ENCODE measurements around the gene IL16.
A peak's percentile ranks its signal among the peaks of the same experiment; 100 is the strongest.
"Not testable (repeated sequence)": the region's sequence is repeated elsewhere in the genome, so short reads cannot be mapped to it uniquely, and the experiment has no call there.

Gene IL16

DNA sequence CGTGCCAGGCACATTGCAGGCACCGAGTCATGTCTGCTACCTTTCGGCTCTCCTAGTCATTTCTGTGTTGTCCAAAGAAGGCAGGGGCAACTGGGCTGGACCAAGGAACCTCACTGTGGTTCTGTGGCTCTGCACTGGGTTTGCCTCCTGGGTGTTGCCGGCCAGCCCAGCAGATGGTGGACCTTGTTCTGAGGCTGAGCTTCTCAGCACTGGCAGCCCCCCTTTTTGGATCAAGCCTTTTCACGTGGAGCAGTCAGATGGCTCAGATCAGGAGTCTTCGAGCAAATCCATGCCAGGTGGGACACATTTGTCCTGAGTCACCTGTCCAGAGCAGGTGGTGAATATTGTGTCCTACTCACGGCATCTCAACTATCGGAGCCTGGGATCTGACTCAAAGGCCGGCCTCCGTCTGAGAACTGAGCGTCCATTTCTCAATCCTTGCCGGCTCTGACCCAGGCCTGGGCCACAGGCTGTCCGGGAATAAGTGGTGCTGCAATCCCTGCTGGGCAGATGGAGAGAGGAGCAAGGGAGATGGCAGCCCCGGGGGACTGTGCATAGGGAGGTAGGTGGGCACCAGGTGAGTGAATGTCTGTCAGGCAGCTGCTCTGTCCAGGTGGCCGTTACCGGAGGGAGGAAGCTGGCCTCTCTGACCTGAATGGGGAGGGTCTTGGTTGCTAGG, at the start of gene IL16:
Gene IL16, plus strand, starts transcription at position 304 of the 679 bp plus-strand sequence. CDS start 28,521 bp downstream, outside the sequence.
- DNase-seq (ENCODE audit: low read depth) = no peak

DNA sequence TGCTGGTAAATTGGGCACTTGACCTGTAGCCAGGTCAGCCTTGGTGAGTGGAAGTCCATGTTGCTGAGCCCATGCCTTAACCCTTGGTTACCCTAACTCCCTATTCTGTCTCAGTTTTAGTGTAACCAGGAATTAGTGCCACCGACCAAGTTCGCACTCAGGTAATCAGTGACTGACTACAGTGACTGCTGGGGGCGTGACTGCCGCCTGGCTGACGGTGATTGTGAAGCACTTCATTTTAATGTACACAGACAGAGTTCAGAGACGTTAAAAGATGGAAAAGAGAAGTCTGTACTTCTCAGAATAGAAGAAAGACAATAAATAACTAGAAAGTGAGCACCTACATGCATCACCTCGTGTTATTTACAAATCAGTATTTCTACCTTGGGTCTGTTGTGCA, 45.3 kb upstream of the IL16 start:
- no peak for DNase-seq (ENCODE audit: low read depth)

DNA sequence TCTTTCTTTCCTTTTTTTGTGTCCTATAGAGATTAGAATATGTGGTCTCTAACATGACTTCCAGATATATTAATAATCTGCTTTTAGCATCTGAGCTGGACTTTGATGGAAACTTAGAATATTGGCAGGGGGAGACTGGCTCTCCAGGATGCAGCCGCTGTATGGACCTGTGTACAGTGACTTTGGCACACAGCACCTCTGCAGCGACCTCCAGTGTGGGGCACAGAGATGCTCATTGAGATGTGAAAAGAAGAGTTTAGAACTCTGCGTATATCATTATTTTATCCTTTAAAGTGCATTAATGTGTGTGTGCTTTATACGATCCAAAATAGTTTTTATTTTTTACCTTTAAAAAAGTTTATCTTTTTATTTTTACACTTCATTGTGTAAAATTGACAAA, 44.3 kb upstream of the IL16 start:
- DNase-seq (ENCODE audit: low read depth) = no peak

DNA sequence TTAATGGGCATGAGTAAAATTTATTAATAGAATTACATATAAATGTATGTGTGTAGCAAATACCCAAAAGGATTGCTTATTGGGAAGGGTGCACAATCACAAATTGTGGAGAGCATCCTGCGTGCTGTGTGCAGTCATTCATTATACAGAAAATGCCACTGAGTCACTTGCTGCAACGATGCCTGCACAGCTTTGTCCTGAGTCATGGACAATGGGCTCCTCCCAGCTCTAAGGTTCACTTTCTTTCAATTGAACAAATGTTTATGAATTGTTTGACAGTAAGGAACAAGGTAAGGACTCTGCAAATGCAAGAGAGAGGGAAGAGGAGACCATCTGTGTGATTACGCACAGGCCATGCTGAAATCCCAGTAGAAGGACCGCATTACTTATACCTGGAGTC, 43.9 kb upstream of the IL16 start:
- no peak for DNase-seq (ENCODE audit: low read depth)

DNA sequence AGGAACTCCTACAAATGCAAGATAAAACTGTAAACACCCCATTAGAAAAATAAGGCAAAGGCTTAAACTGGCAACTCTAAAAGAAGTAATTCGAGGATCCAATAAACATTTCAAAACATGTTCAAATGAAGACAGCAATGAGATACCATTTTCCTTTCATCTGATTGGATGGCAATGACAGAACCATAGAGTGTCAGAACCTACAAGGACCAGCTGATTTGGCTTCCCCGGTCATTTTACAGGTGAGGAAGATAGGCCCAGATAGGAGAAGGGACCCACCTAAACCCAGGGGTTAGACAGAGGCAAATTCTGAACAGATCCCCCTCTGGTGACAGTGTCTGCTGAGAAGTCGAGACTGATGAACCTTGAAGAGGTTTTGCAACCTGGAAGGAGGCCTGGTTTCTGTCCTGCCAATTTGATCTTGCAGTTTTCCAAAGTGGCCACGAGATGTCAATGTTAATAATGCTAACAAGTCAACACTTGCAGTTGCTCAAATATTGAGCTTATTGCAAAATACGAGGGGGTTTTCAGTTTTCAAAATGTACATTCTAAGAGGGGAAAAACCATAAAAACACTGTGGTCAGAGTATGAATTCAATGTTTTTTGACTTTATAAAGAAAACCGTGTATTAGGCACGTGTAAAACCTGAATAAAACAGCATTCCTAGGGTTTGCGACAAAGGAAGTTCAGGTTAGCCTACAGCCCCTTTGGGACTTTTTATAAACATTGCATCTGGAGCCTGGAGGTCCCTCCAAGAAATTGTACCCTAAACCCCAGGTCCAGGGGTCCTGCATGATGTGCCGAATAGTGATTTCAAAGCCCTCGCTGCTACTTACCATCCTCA, 41.1 kb upstream of the IL16 start:
- DNase-seq (ENCODE audit: low read depth) = peak; percentile 35

DNA sequence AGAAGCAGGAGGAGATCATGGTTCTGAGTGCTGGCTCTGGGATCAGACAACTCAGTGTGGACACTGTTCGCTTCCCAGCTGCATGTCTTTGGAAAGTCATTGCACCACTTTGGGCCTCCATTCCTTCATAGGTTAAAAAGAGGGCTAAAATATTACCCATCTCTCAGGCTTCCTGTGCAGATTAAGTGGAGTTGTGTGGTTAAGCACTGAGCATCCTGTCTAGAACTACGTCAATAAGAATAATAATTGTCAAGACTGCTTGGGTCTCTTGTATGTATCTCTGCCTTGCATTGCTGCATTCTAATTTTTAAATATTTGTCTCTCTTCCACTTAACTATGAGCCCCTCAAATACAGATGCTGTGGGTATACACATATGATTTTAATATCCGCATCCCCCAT, 40.4 kb upstream of the IL16 start:
- DNase-seq (ENCODE audit: low read depth) = no peak

DNA sequence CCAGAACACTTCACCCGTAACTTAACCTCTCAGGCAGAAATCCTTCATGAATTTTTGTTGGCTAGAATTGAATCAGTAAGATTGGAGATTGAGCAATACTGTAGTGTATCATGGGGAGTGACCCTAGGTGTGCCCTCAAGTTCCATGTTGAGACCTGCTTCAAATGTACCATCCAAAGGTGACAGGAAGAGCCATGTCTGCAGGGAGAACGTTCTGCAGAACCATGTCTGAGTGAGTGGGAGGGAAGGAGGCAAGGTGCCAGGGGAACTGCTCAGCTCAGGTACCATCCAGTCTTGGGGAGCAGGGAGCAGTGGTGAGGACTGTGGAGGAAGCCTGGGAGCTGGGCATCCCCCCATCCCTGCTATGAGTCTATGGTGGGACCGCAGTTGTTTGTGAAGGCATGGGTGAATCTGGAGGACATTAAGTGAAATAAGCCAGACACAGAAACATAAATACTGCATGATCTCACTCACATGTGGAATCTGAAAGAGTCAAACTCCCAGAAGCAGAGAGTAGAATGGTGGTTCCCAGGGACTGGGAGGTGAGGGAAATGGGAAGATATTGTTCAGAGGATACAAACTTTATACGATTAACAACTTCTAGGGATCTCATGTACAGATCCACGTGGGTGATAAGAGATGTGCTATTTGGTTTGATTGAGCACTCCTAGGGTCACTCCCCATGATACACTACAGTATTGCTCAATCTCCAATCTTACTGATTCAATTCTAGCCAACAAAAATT, 39.3 kb upstream of the IL16 start:
- no peak for DNase-seq (ENCODE audit: low read depth)

DNA sequence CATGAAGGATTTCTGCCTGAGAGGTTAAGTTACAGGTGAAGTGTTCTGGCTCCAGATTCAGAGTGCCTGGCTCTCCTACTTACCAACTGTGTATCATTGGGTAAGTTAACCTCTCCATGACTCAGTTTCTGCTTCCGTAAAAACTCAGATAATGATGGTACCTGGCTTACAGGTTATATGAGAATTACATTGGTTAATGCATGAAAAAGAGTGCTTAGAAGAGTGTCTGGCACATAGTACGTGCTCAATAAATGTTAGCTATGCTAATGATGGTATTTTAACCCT, 38.8 kb upstream of the IL16 start:
- no peak for DNase-seq (ENCODE audit: low read depth)

DNA sequence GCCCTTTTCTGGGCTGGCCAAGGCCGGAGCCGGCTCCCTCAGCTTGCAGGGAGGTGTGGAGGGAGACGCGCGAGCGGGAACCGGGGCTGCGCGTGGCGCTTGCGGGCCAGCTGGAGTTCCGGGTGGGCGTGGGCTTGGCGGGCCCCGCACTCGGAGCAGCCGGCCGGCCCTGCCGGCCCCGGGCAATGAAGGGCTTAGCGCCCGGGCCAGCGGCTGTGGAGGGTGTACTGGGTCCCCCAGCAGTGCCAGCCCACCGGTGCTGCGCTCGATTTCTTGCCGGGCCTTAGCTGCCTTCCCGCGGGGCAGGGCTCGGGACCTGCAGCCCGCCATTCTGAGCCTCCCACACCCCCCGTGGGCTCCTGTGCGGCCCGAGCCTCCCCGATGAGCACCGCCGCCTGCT, 38.1 kb upstream of the IL16 start:
- not testable (repeated sequence) for DNase-seq (ENCODE audit: low read depth)

DNA sequence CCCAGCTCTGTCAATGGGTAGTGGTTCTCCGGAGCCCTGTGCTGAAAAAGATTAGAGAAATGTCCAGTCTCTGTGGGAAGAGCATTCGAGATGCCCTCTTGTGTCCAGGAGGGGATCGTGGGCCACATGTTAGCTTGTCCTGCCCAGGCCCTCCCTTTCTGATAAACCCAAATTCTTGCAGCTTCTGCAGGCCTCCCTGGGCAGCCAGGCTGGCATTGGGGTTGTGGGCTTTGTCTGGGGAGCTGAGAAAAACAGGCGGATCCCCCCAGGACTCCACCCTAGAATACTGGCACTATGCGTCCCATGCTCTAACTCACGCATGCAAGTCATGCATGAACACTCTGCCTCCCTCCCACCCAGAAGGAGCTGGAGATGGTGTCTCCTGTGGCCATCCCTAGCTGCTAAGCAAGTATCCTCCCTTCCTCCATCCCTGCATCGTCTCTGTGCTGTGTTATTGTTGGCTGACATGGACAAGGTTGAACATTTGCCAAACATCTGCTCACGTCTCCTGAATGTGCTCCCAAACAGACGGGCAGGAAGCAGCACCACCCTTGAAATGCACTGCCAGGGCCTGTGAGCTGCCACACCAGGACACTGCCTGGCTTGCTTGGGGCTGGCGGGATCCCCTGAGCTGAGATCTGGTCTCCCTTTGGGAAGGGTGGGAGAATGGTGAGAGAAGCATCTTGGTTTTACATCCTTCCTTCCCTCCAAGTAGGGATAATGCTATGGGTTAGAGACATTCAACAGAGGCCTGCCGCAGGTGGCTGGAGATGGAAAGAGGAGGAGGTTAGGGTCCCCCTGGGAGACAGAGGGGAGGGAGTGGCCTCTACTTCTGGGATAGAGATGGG, 36.1 kb upstream of the IL16 start:
- DNase-seq (ENCODE audit: low read depth) = peak; percentile 50

DNA sequence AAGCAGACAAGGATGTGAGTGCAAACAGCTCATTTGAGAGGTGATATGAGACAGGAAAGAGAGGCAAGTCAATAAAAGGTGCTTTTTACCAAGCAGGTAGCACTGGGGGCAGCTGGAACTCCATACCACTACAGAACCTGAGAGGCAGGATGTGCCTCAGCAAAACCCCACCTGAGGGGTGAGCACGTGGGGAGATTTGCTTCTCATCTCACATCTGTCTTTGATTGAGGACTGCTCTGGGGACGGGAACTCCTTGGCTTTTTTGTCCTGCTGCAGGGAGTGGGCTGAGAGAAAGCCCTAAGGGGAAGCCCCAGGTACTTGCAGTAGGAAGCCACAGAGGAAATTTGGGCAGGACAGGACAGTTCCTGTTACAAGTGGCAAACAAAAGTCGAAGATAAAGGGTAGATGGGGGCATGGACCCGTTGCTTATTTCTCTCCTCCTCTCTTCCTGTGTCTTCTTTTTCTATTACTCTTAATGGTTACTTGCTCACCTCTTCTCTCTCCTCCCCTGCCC, 35.5 kb upstream of the IL16 start:
- DNase-seq (ENCODE audit: low read depth) = no peak

DNA sequence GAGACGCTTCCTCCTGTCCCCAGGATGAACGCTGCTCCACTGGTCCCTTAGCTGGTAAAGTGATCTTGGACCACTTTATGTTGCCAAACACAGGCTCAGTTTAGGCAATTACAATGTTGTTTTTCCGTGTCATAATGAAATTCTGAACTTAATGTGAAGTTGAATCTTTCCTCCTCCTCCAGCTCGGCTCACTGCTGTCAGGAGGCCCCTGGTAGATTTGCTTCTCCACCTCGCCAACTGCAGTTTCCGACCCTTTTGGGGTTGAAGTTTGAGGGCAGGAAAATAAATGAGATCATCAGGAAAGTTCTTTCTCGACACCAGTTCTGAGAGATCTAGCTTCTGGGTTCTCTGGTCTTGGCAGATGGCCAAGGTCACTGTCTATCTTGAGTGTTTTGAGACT, 34.8 kb upstream of the IL16 start:
- no peak for DNase-seq (ENCODE audit: low read depth)

DNA sequence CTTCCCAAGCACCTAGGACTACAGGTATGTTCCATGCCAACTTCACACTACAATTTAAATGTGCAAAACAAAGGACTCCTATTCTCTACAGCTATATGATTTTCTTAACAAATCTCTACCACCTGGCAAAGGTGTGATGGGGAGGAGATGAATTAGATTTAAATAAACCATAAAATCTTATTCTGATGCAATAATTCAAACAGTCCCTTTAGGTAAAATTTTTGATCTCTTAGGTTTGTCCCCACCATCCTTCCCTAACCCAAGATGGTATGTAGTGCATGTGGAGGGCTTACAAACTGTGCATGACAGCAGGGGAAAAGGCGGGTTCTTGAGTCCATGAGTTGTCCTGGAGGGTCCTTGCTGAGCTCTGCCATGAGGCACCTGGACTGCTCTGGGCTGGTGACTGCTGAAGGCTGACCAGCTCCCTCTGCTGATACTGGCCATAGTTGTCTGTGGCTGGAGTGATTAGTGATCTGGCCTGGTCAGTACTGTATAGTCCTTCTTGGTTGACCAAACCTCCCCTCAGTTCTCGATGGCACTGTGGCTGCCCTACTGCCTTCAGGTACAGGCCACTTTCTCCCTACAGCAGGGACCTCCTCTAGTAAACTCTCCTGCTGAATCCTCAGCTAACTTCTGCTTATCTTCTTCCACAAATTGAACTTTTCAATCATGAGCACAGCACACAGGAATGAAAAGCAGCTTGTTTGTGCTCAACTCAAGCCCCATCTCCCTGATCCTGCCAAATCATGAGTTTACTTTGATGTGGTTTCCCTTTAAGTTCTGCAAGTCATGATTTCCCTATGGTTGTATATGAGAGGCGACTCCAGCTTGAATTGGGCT, 32.5 kb upstream of the IL16 start:
- peak; percentile 76 for DNase-seq (ENCODE audit: low read depth)

DNA sequence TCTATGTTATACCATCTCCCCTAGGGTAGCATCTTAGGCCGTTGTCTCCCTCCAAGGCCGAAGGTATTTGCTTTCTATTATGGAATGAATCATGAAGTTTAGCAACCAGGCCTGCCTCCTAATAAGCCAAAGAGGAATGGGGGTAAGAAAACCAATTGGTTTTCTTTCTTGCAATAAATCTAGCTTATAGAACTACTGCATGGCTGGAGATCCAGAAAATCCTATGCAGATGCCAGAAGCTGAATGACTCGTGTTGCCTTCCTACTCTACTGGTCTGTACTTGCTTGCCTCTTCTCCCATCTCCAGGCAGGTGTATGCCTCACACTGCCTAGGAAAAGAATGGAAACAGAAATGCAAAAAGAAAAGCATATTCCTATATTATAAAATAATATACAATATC, 31.1 kb upstream of the IL16 start:
- DNase-seq (ENCODE audit: low read depth) = no peak

DNA sequence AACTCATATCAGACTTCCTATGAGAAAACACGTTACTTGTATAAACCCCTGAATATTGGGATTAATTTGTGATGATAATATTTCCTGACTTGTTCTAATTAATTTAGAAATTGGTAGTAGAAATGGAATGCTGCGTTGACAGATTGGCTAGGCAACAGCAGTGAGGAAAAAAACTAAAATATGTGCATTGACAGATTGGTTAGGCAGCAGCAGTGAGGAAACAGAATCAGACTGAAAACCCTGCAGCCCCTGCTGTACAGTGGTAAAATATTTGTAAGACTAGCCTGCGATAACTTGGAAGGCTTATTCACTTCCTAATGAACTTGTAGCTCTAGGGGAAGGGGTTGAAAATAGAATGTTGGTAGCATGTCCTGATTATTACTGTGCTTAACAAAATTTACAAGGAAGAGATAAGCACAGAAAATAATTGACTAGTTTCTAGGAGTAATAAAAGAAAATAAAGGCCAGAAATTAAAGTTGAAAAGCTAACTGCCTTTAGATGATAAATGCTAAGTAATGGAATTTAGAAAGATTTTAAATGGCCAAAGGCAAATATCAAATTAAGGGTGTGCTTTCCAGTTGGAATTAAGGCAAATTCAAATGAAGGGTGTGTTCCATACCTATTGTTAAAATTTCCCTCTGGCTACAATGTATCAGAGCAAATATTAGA, 29.9 kb upstream of the IL16 start:
- no peak for DNase-seq (ENCODE audit: low read depth)

DNA sequence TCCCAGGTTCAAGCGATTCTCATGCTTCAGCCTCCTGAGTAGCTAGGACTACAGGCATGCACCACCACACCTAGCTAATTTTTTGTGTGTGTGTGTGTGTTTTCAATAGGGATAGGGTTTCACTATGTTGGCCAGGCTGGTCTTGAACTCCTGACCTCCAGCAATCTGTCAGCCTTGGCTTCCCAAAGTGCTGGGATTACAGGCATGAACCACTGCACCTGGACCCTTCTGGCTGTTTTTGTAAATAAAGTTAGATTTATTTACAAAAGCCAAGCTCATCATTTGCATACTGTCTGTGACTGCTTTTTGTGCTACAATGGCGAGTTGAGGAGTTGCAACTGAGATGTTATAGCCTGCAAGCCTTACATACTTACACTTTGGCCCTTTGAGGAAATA, 28.6 kb upstream of the IL16 start:
- DNase-seq (ENCODE audit: low read depth) = no peak

DNA sequence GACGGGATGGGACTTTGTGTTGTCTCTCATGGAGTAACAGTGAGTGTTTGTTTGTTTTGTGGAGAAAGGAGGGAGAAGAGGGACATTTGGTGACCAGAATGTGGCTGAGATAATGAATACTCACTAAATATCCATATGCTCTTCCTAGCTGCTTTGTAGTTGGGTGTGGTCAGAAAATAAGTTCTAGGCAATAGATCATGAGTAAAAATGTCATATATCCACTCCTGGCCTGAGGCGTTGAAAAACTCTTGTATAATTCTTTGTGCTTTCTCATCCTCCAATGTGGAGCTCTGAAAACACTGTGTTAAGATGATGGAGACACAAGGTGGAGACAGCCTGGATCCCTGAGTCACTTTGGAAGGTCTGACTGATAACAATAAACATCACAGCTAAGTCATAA, 28.0 kb upstream of the IL16 start:
- no peak for DNase-seq (ENCODE audit: low read depth)

DNA sequence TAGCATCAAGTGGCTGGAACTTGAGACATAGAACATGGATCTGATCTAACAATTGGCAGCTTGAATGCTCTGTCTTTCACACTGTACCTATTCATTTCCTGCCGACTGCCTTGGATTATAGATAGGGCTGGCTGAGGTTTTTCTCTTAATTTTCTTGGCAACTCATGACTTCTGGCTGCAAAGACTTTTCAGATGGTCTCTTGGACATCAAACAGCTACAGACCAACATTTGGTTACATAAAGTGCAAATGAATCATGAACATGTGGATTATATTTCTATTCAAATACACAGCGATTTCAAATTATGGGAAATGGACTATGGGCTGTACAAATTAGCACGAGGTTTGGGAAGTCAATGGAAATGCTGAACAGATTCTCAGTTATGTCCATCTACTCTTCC, 26.2 kb upstream of the IL16 start:
- no peak for DNase-seq (ENCODE audit: low read depth)

DNA sequence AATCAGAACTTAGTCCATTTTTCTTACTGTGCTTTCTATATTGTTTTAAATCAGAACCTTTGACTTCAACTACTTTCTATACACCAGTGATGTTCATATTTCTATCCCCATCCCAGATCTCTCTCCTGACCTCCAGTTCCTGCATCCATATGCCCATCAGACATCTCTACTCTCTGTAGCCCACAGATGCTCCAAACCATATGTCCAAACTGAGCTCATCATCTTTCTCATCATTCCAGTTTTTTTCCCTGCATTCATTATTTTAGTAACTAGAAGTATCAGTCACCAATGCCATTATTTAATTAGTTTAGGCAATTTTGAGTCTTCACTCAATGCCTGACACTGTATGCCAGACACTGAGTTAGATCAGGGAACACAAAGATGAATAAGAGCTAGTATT, 25.4 kb upstream of the IL16 start:
- no peak for DNase-seq (ENCODE audit: low read depth)

DNA sequence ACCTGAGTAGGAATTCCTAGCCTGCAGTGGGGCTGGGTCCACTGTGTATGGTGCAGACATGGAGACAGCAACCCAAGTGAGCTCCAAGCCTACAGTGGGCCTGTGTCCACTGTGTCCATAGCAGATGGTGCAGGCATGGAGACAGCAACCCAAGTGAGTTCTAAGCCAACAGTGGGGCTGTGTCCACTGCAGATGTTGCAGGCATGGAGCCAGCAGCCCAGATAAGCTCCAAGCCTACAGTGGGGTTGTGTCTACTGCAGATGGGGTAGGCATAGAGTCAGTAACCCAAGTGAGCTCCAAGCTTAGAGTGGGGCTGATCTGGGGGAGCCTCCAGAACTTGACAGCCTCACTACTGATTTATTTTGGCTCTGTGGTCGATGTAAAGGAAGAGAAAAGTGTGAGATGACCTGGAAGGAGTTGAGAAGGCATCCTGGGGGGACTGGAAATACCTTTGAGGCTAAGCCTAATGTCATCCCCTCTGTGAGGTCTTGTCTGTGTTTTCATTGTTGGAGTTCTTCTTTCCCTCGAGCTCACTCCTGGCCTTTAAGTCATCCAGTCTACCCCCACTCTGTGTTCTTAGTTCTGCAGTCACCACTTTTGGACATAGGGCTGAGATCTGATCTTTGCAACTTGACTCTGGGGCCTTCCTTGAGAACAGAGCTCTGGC, 22.4 kb upstream of the IL16 start:
- DNase-seq (ENCODE audit: low read depth) = no peak

Data from non-pigmented ciliary epithelial cell (primary cell).